K562 (cell line): ENCODE measurements around the gene CHMP2A. TPM values are rescaled to one million over a fixed set of nuclear protein-coding genes. Genes with fewer than 3 reads are reported as not detected.

ENCODE experiments used
- BRCA1 ChIP-seq, 2 experiments: fragments of 450-650 bp in 1 of 2; sonication (generic) in 1 of 2; formaldehyde crosslinking in 1 of 2; IDR thresholded peaks; 2 replicates each; pipeline versions ENCODE4 v1.5.0 to v1.6.1; 2017 to 2020; ENCODE audit warnings: mild to moderate bottlenecking in 1 of 2, missing genetic modification reagents in 1 of 2
- C11orf30 ChIP-seq: fragments of 450-650 bp; IDR thresholded peaks from 2 replicates; pipeline ENCODE4 v1.6.1; 2016; ENCODE audit warnings: low read depth, mild to moderate bottlenecking
- HOXB6 ChIP-seq: fragments of 250-450 bp; sonication (Bioruptor Pico); IDR thresholded peaks from 2 replicates; pipeline ENCODE4 v1.5.1; 2022; ENCODE audit warnings: mild to moderate bottlenecking, borderline replicate concordance
- PHF20 ChIP-seq: fragments of 450-650 bp; IDR thresholded peaks from 2 replicates; pipeline ENCODE4 v1.6.1; 2018; ENCODE audit not compliant: partially characterized antibody
- PHTF2 ChIP-seq: fragments of 250-450 bp; sonication (Bioruptor Pico); IDR thresholded peaks from 2 replicates; pipeline ENCODE4 v1.5.0; 2021; ENCODE audit warnings: mild to moderate bottlenecking
- POLR2AphosphoS5 ChIP-seq: IDR thresholded peaks from 2 replicates; pipeline ENCODE4 v1.6.1; 2011; ENCODE audit warnings: mild to moderate bottlenecking, low read depth, low read length, moderate library complexity; ENCODE audit not compliant: control insufficient read depth, insufficient read depth
- REST ChIP-seq, 2 experiments: fragments of 450-650 bp; formaldehyde crosslinking in 1 of 2; IDR thresholded peaks; 2 replicates each; pipeline versions ENCODE4 v1.4.0 to v1.6.1; 2014 to 2020; ENCODE audit warnings: mild to moderate bottlenecking in 2 of 2, borderline replicate concordance in 1 of 2, low read depth in 1 of 2
- RNF2 ChIP-seq: sonication (generic); IDR thresholded peaks from 2 replicates; pipeline ENCODE4 v1.6.1; 2016
- SIRT6 ChIP-seq: IDR thresholded peaks from one replicate; pipeline ENCODE4 v1.6.1; 2012; ENCODE audit warnings: low read depth, mild to moderate bottlenecking, control low read depth, inconsistent platforms, low read length, moderate library complexity
- TAF1 ChIP-seq: IDR thresholded peaks from 2 replicates; pipeline ENCODE4 v1.6.1; 2011; ENCODE audit warnings: mild to moderate bottlenecking, low read length, moderate library complexity; ENCODE audit not compliant: insufficient read depth, control insufficient read depth, severe bottlenecking; ENCODE audit errors: extremely low read depth
- UBTF ChIP-seq, 2 experiments: IDR thresholded peaks; 2 replicates each; pipeline ENCODE4 v1.6.1; 2012; ENCODE audit warnings: improper control_type of control experiment in 2 of 2, low read depth in 2 of 2, low read length in 2 of 2, borderline replicate concordance in 1 of 2
- ZBTB2 ChIP-seq: fragments of 450-650 bp; IDR thresholded peaks from 2 replicates; pipeline ENCODE4 v1.6.1; 2016; ENCODE audit warnings: antibody characterized with exemption
- ZNF282 ChIP-seq: sonication (generic); formaldehyde crosslinking; IDR thresholded peaks from 2 replicates; pipeline ENCODE4 v1.8.1; 2023; ENCODE audit warnings: missing genetic modification reagents
- ZNF584 ChIP-seq: fragments of 200-800 bp; sonication (Bioruptor generic); IDR thresholded peaks from 2 replicates; pipeline ENCODE4 v1.6.1; 2016; ENCODE audit warnings: low read depth, mild to moderate bottlenecking, missing genetic modification characterization, missing compliant biosample characterization
- polyA plus RNA-seq, 8 experiments: library from polyadenylated mRNA; depleted of rRNA in 4 of 8; stranded (reverse) in 5 of 8; unstranded in 3 of 8; fragments of >200 nt; fragmentation: Nextera tagmentation in 2 of 8; fragmentation: Illumina TruSeq in 1 of 8; extraction: Ambion mirVana in 2 of 8; extraction: Trizol in 1 of 8; gene quantifications; 2 replicates each; pipeline versions ENCODE4 v1.2.1 to v1.2.3, GENCODE V29; 2011 to 2014; ENCODE audit warnings: inconsistent platforms in 1 of 8, missing spikeins in 1 of 8
- total RNA-seq, 7 experiments: library from RNA; depleted of rRNA in 6 of 7; stranded (reverse); fragments of >200 nt in 6 of 7; fragmentation: Illumina TruSeq in 2 of 7; extraction: Trizol in 2 of 7; gene quantifications; 2 replicates each; pipeline versions ENCODE4 v1.2.1 to v1.2.3, GENCODE V29; 2011 to 2021; ENCODE audit warnings: low replicate concordance in 1 of 7

CHMP2A gene
- total and polyA plus RNA-seq, 9 of the 15 experiments (the other 6 are each of a cell fraction or from before 2014, with no cell fraction given), result 57.6 to 159 (median 87.2) TPM

GRCh38 chr19:58519355-58520256 lies 35.3 kb downstream of the CHMP2A start, which contains the start of gene ZBTB45 (continued):
- TF ChIP-seq HOXB6 (no peak), BRCA1 (IDR thresholded peaks at IDR 0.05) (no peak), BRCA1 (CRISPR knock-in tag; IDR thresholded peaks at IDR 0.05) (no peak), ZNF584 (CRISPR knock-in tag) (0 out of 2 replicates have a peak, but pooled peaks have one; percentile 59), RNF2 (peak; percentile 90; the same call in 1 of the 2 replicates), ZNF282 (0 out of 2 replicates have a peak, but pooled peaks have one; percentile 31), UBTF (IDR thresholded peaks at IDR 0.05; ENCODE audit: borderline replicate concordance in 1 of 2, low read depth in 2 of 2, low read length in 2 of 2) (peak; percentile 59 to 86; a peak in 3 of 4 replicates), POLR2AphosphoS5 (peak; percentile 80), C11orf30 (peak; percentile 100), SIRT6 (no peak), PHTF2 (CRISPR knock-in tag) (no peak), TAF1 (peak; percentile 93), ZBTB2 (peak; percentile 85), REST (IDR thresholded peaks at IDR 0.05; ENCODE audit: borderline replicate concordance) (peak; percentile 91), REST (CRISPR knock-in tag; IDR thresholded peaks at IDR 0.05; ENCODE audit: low read depth) (peak; percentile 73; the same call in 1 of the 2 replicates), PHF20 (peak; percentile 97)
